HFFc6 (cell line): ENCODE data around the gene HHAT. TPM values are rescaled to one million over a fixed set of nuclear protein-coding genes. Genes with fewer than 3 reads are reported as not detected.

Experiments used
- DNase-seq: peaks from one replicate; pipeline ENCODE4 v3.0.0-alpha.2; 2018
- H3K27ac Mint-ChIP-seq: 2 replicates; pipeline ENCODE4 v1.8.0; 2020; ENCODE audit warnings: mild to moderate bottlenecking, mixed read lengths
- H3K27me3 Mint-ChIP-seq: 2 replicates; pipeline ENCODE4 v1.8.0; 2021; ENCODE audit warnings: mild to moderate bottlenecking, moderate library complexity, mixed read lengths; ENCODE audit not compliant: insufficient read depth
- H3K36me3 Mint-ChIP-seq: 2 replicates; pipeline ENCODE4 v1.8.0; 2021; ENCODE audit warnings: low read depth, mixed read lengths
- H3K4me1 Mint-ChIP-seq: 2 replicates; pipeline ENCODE4 v1.8.0; 2020; ENCODE audit warnings: low read depth, mixed read lengths
- H3K4me3 Mint-ChIP-seq: 2 replicates; pipeline ENCODE4 v1.8.0; 2020; ENCODE audit warnings: mild to moderate bottlenecking, moderate library complexity, mixed read lengths
- H3K9me3 Mint-ChIP-seq: 2 replicates; pipeline ENCODE4 v1.8.0; 2020; ENCODE audit warnings: mild to moderate bottlenecking, mixed read lengths
- total RNA-seq, 6 experiments: library from RNA; stranded (reverse); fragmentation: NEBNext Ultra II Directional; extraction: Animal tissue kit (Norgen Biotek cat#: 25700); gene quantifications; 2 replicates in 1 of 6; 3 replicates in 5 of 6; pipeline ENCODE4 v1.2.3, GENCODE V29; 2021
- TF ChIP-seq, protein P1 (sequence below): fragments of 200-600 bp; sonication (generic); IDR thresholded peaks from 2 replicates; pipeline ENCODE4 v1.5.0; 2021; ENCODE audit warnings: antibody characterized with exemption, mild to moderate bottlenecking

The HHAT gene
- total RNA-seq, 6 experiments from 2014 or later: 2.8 to 3.9 (median 3.2) TPM

DNA sequence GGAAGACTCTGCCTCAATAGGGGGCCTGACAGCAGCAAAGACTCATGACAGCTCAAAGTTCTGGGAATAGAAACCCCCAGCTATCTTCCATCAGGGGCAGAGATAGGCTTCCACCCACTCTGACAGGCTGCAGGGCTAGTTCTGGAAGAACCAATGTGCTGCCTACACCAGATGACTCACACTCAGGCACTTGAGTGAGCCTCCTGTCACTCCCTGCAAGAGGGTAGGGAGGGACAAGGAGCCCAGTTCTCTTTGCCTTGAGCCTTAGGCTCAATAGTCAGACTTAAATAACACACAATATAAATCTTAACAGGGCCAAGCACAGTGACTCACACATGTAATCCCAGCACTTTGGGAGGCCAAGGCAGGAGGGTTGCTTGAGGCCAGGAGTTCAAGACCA is 386.4 kb downstream of the HHAT start:
- Mint-ChIP-seq H3K4me1 (no peaks in the 10 kb centered on the region), H3K27ac (no peak overlapping the region), H3K9me3 (no peaks in the 10 kb centered on the region), H3K4me3 (no peak overlapping the region), H3K36me3 (no peaks in the 10 kb centered on the region), H3K27me3 (peaks cover 5% of the 10 kb centered on the region; the same call in 1 of the 2 replicates)
- peak; percentile 22 for DNase-seq
- TF ChIP-seq, protein P1, sequence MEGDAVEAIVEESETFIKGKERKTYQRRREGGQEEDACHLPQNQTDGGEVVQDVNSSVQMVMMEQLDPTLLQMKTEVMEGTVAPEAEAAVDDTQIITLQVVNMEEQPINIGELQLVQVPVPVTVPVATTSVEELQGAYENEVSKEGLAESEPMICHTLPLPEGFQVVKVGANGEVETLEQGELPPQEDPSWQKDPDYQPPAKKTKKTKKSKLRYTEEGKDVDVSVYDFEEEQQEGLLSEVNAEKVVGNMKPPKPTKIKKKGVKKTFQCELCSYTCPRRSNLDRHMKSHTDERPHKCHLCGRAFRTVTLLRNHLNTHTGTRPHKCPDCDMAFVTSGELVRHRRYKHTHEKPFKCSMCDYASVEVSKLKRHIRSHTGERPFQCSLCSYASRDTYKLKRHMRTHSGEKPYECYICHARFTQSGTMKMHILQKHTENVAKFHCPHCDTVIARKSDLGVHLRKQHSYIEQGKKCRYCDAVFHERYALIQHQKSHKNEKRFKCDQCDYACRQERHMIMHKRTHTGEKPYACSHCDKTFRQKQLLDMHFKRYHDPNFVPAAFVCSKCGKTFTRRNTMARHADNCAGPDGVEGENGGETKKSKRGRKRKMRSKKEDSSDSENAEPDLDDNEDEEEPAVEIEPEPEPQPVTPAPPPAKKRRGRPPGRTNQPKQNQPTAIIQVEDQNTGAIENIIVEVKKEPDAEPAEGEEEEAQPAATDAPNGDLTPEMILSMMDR: no peak

DNA sequence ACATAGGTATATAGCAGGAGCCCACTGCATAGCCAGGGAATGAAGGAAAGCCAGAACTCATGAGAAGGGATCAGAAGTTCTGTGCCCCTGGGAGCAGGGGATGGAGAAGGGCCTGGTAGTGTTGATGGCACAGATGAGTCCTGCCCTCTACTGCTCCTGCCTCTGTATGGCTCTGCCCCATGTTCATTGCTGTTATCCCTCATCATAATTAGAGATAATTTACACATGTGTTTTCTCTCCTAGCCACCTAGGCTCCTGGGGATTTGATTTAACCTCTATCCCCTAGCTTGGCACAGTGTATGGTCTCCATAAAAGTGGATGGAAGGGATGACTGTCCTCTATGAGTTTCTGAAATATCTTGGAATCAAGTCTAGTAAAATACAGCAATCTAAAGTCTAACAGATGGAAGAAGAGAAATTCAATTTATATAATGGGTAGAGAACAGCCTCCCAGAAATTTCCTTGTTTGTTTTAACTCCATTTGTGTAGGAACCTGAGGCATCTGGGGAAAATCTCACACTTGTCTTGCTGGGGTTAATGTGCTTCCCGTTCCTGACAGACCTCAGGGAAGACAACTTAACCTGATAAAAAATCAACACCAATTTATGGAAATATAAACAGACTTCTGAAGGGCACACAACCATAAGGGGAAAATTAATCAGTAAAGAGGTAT is 393.8 kb downstream of the HHAT start:
- Mint-ChIP-seq H3K9me3 (no peaks in the 10 kb centered on the region), H3K27ac (no peak overlapping the region), H3K36me3 (no peaks in the 10 kb centered on the region), H3K27me3 (peaks cover 1% of the 10 kb centered on the region; the same call in 1 of the 2 replicates), H3K4me3 (no peak overlapping the region), H3K4me1 (no peaks in the 10 kb centered on the region)
- TF ChIP-seq, protein P1: no peak
- no peak for DNase-seq

DNA sequence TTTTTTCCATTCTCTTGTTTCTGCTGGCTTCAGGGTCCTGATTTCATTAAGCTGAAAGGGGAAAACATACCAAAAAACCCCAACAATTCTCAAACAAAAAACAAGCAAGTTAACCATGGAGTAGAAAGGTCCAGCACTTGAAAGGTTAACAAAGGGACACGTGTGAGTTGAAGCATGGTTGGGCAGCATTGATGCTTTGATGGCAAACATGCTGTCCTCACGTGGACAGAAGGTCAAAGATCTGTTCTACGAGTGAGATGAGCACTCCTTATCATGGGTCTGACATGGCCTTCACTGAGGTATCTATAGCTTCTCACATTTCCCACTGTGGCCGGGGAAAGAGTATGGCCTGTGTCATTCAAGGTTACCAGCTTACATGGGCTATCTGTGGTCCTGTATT is 394.9 kb downstream of the HHAT start:
- no peak for DNase-seq
- no peaks in the 10 kb centered on the region for H3K36me3 Mint-ChIP-seq
- H3K27me3 Mint-ChIP-seq: peaks cover 1% of the 10 kb centered on the region; the same call in 1 of the 2 replicates
- H3K27ac Mint-ChIP-seq: no peak overlapping the region
- TF ChIP-seq, protein P1: no peak
- no peak overlapping the region for H3K4me3 Mint-ChIP-seq
- no peaks in the 10 kb centered on the region for H3K4me1 Mint-ChIP-seq
- no peaks in the 10 kb centered on the region for H3K9me3 Mint-ChIP-seq

DNA sequence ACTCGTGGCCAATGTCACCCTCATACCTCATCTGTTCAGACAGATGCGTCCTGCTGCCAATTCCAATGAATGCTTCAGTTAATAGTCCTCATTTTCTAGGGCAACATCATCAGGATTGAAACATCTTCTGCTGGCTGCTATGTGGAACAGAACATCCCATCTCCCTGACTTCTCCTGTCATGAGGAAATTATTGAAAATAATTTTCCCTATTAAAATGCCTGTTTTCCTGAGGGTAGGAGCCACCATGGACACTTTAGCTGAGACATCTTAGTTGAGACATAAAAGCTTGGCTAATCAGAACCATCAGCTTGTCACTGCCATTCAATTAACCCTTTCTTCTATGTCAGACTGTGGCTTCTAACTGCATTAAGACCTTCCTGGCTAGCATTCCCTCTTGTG is 396.1 kb downstream of the HHAT start:
- no peaks in the 10 kb centered on the region for H3K4me1 Mint-ChIP-seq
- H3K27me3 Mint-ChIP-seq: peaks cover 1% of the 10 kb centered on the region; the same call in 1 of the 2 replicates
- TF ChIP-seq, protein P1: no peak
- no peaks in the 10 kb centered on the region for H3K9me3 Mint-ChIP-seq
- DNase-seq: no peak
- H3K4me3 Mint-ChIP-seq: no peak overlapping the region
- no peak overlapping the region for H3K27ac Mint-ChIP-seq
- no peaks in the 10 kb centered on the region for H3K36me3 Mint-ChIP-seq

Other genes starting within 250 kb of the HHAT start
- 1 to 10 TPM; 2.3 to 5.2 (median 3.9) TPM for gene SERTAD4, start 96.1 kb upstream of the HHAT start, total RNA-seq